Measurements from ENCODE around the gene CFAP20DC.

CFAP20DC gene

DNA sequence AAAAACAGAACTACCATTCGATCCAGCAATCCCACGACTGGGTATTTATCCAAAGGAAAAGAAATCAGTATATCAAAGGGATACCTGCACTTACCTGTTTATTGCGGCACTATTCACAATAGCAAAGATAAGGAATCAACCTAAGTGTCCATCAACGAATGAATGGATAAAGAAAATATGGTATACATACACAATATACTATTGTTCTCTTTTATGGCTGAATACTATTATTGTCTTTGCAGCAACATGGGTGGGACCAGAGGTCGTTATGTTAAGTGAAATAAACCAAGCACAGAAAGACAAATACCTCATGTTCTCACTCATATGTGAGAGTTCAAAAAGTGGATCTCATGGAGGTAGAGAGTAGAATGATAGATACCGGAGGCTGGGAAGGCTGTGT lies 264.9 kb downstream of the CFAP20DC start:
- Histone ChIP-seq H3K36me3 (ENCODE audit: control insufficient read depth, insufficient read depth, low read length) (no peaks in the 10 kb centered on the region), H3K4me1 (ENCODE audit: control insufficient read depth, insufficient read depth, low read length) (peaks cover 13% of the 10 kb centered on the region), H3K27me3 (ENCODE audit: control insufficient read depth, insufficient read depth, low read length) (no peaks in the 10 kb centered on the region), H3K27ac (ENCODE audit: low read depth, low read length) (no peak overlapping the region), H3K9me3 (ENCODE audit: control insufficient read depth, insufficient read depth, low read length) (peaks cover 3% of the 10 kb centered on the region; the same call in 1 of the 2 replicates), H3K9ac (ENCODE audit: low read depth, low read length) (no peak overlapping the region), H3K4me3 (ENCODE audit: low read depth, low read length) (no peak overlapping the region)

GRCh38 chr3:58784425-58784824 lies 265.4 kb downstream of the CFAP20DC start:
- H3K4me3 ChIP-seq (ENCODE audit: low read depth, low read length), result no peak overlapping the region
- no peak overlapping the region for H3K9ac ChIP-seq (ENCODE audit: low read depth, low read length)
- peaks cover 3% of the 10 kb centered on the region; the same call in 1 of the 2 replicates for H3K9me3 ChIP-seq (ENCODE audit: control insufficient read depth, insufficient read depth, low read length)
- H3K4me1 ChIP-seq (ENCODE audit: control insufficient read depth, insufficient read depth, low read length), result peaks cover 9% of the 10 kb centered on the region
- no peaks in the 10 kb centered on the region for H3K36me3 ChIP-seq (ENCODE audit: control insufficient read depth, insufficient read depth, low read length)
- H3K27me3 ChIP-seq (ENCODE audit: control insufficient read depth, insufficient read depth, low read length), result no peaks in the 10 kb centered on the region
- H3K27ac ChIP-seq (ENCODE audit: low read depth, low read length), result no peak overlapping the region

GRCh38 chr3:58783845-58784244 lies 266.0 kb downstream of the CFAP20DC start:
- Histone ChIP-seq H3K27ac (ENCODE audit: low read depth, low read length) (no peak overlapping the region), H3K4me1 (ENCODE audit: control insufficient read depth, insufficient read depth, low read length) (peaks cover 3% of the 10 kb centered on the region; the same call in 1 of the 2 replicates)

GRCh38 chr3:58779934-58780333 lies 269.9 kb downstream of the CFAP20DC start:
- Histone ChIP-seq H3K27me3 (ENCODE audit: control insufficient read depth, insufficient read depth, low read length) (no peaks in the 10 kb centered on the region), H3K4me1 (ENCODE audit: control insufficient read depth, insufficient read depth, low read length) (no peaks in the 10 kb centered on the region), H3K27ac (ENCODE audit: low read depth, low read length) (no peak overlapping the region), H3K4me3 (ENCODE audit: low read depth, low read length) (no peak overlapping the region), H3K36me3 (ENCODE audit: control insufficient read depth, insufficient read depth, low read length) (no peaks in the 10 kb centered on the region), H3K9me3 (ENCODE audit: control insufficient read depth, insufficient read depth, low read length) (peaks cover 3% of the 10 kb centered on the region; the same call in 1 of the 2 replicates), H3K9ac (ENCODE audit: low read depth, low read length) (no peak overlapping the region)

More at GRCh38 chr3:58783845-58784244, 266.0 kb downstream of the CFAP20DC start:
- no peak overlapping the region for H3K9ac ChIP-seq (ENCODE audit: low read depth, low read length)
- no peak overlapping the region for H3K4me3 ChIP-seq (ENCODE audit: low read depth, low read length)
- no peaks in the 10 kb centered on the region for H3K36me3 ChIP-seq (ENCODE audit: control insufficient read depth, insufficient read depth, low read length)
- peaks cover 3% of the 10 kb centered on the region; the same call in 1 of the 2 replicates for H3K9me3 ChIP-seq (ENCODE audit: control insufficient read depth, insufficient read depth, low read length)
- H3K27me3 ChIP-seq (ENCODE audit: control insufficient read depth, insufficient read depth, low read length), result no peaks in the 10 kb centered on the region

GRCh38 chr3:58776231-58776630 lies 273.6 kb downstream of the CFAP20DC start:
- Histone ChIP-seq H3K36me3 (ENCODE audit: control insufficient read depth, insufficient read depth, low read length) (no peaks in the 10 kb centered on the region), H3K27ac (ENCODE audit: low read depth, low read length) (no peak overlapping the region), H3K9me3 (ENCODE audit: control insufficient read depth, insufficient read depth, low read length) (peaks cover 3% of the 10 kb centered on the region; the same call in 1 of the 2 replicates), H3K9ac (ENCODE audit: low read depth, low read length) (no peak overlapping the region), H3K4me1 (ENCODE audit: control insufficient read depth, insufficient read depth, low read length) (no peaks in the 10 kb centered on the region), H3K4me3 (ENCODE audit: low read depth, low read length) (no peak overlapping the region), H3K27me3 (ENCODE audit: control insufficient read depth, insufficient read depth, low read length) (no peaks in the 10 kb centered on the region)

DNA sequence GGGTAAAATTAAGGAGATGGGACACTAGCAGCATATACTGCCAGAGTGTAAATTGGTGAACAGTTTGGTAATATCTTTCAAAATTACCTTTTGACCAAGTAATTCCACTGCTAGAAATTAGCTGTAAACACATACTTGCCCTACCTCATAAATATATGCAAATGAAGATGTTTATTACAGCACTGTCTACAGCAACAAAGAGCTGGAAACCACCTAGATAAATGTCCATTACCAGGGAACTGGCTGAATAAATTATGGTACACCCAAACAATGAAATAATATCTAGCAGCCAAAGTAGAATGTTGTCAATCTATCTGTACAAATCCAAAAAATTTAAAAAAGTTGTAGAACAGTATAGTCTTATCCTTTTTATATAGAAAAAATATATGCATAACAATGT lies 277.4 kb downstream of the CFAP20DC start:
- H3K4me1 ChIP-seq (ENCODE audit: control insufficient read depth, insufficient read depth, low read length), result no peaks in the 10 kb centered on the region
- H3K9ac ChIP-seq (ENCODE audit: low read depth, low read length), result no peak overlapping the region
- H3K4me3 ChIP-seq (ENCODE audit: low read depth, low read length), result no peak overlapping the region
- H3K27me3 ChIP-seq (ENCODE audit: control insufficient read depth, insufficient read depth, low read length), result no peaks in the 10 kb centered on the region
- H3K36me3 ChIP-seq (ENCODE audit: control insufficient read depth, insufficient read depth, low read length), result no peaks in the 10 kb centered on the region
- no peak overlapping the region for H3K27ac ChIP-seq (ENCODE audit: low read depth, low read length)
- H3K9me3 ChIP-seq (ENCODE audit: control insufficient read depth, insufficient read depth, low read length), result 0 out of 2 replicates have a peak, but pooled peaks cover 4% of the 10 kb centered on the region

DNA sequence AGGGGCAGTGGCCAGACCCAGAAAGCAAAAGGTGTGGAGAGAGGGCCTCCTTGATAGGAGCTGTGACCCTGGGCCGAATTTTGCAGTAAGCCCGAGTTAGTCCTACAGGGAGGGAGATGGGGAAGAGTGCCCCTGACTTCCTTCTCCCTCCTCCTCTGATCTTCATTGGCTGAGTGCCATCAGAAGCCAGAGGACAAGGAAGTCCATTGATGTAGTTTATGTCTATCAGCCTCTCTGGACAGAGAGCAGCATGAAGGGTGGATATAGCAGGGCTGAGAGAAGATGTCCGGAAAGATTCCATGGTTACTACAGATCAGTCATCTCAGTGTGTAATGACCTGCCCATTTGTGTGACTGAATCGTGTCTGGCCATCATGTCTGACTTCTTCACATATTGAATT lies 280.8 kb downstream of the CFAP20DC start:
- H3K36me3 ChIP-seq (ENCODE audit: control insufficient read depth, insufficient read depth, low read length), result no peaks in the 10 kb centered on the region
- H3K9ac ChIP-seq (ENCODE audit: low read depth, low read length), result no peak overlapping the region
- H3K9me3 ChIP-seq (ENCODE audit: control insufficient read depth, insufficient read depth, low read length), result peaks cover 17% of the 10 kb centered on the region
- no peaks in the 10 kb centered on the region for H3K4me1 ChIP-seq (ENCODE audit: control insufficient read depth, insufficient read depth, low read length)
- no peaks in the 10 kb centered on the region for H3K27me3 ChIP-seq (ENCODE audit: control insufficient read depth, insufficient read depth, low read length)
- H3K4me3 ChIP-seq (ENCODE audit: low read depth, low read length), result no peak overlapping the region
- no peak overlapping the region for H3K27ac ChIP-seq (ENCODE audit: low read depth, low read length)

DNA sequence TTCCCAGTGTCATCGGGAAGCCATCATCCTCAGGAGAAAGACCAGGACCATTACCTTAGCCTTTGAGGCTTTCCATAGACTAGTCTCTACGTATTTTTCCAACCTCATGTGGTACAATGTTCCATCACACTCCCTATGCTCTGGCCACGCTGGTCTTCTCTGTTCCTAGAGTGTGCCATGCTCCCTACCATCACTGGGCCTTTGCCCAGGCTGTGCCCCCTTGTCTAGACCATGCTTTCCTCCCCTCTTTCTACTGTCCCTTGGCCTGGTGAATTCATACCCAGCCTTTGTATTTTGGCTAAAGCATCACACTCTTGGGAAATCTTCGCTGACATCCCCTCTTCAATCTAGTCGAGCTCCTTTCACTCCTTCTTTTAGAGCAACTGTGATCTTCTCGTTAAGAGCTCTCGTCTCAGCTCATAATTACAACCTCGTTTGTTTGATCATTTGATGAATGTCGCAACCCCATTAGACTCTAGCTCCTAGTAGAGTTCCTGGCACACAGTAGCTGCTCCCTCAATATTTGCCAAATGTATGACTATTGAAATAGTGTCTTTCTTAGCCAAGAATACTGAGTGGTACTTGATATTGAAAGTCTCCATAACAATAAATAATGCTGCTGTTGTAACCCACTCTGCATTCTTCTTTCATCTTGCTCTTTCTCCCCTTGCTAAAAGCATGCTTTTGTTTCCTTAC lies 283.1 kb downstream of the CFAP20DC start:
- H3K9me3 ChIP-seq (ENCODE audit: control insufficient read depth, insufficient read depth, low read length), result peaks cover 21% of the 10 kb centered on the region
- H3K36me3 ChIP-seq (ENCODE audit: control insufficient read depth, insufficient read depth, low read length), result no peaks in the 10 kb centered on the region
- H3K4me3 ChIP-seq (ENCODE audit: low read depth, low read length), result no peak overlapping the region
- no peak overlapping the region for H3K9ac ChIP-seq (ENCODE audit: low read depth, low read length)
- H3K27me3 ChIP-seq (ENCODE audit: control insufficient read depth, insufficient read depth, low read length), result no peaks in the 10 kb centered on the region
- H3K27ac ChIP-seq (ENCODE audit: low read depth, low read length), result no peak overlapping the region
- H3K4me1 ChIP-seq (ENCODE audit: control insufficient read depth, insufficient read depth, low read length), result no peaks in the 10 kb centered on the region

GRCh38 chr3:58755150-58755549 lies 294.7 kb downstream of the CFAP20DC start:
- Histone ChIP-seq H3K4me3 (ENCODE audit: low read depth, low read length) (no peak overlapping the region), H3K4me1 (ENCODE audit: control insufficient read depth, insufficient read depth, low read length) (no peaks in the 10 kb centered on the region), H3K27ac (ENCODE audit: low read depth, low read length) (no peak overlapping the region), H3K9me3 (ENCODE audit: control insufficient read depth, insufficient read depth, low read length) (no peaks in the 10 kb centered on the region), H3K27me3 (ENCODE audit: control insufficient read depth, insufficient read depth, low read length) (no peaks in the 10 kb centered on the region), H3K36me3 (ENCODE audit: control insufficient read depth, insufficient read depth, low read length) (no peaks in the 10 kb centered on the region), H3K9ac (ENCODE audit: low read depth, low read length) (no peak overlapping the region)

GRCh38 chr3:58754074-58754473 lies 295.8 kb downstream of the CFAP20DC start:
- Histone ChIP-seq H3K27me3 (ENCODE audit: control insufficient read depth, insufficient read depth, low read length) (no peaks in the 10 kb centered on the region), H3K27ac (ENCODE audit: low read depth, low read length) (no peak overlapping the region), H3K4me3 (ENCODE audit: low read depth, low read length) (no peak overlapping the region), H3K9me3 (ENCODE audit: control insufficient read depth, insufficient read depth, low read length) (no peaks in the 10 kb centered on the region), H3K9ac (ENCODE audit: low read depth, low read length) (no peak overlapping the region), H3K36me3 (ENCODE audit: control insufficient read depth, insufficient read depth, low read length) (no peaks in the 10 kb centered on the region), H3K4me1 (ENCODE audit: control insufficient read depth, insufficient read depth, low read length) (no peaks in the 10 kb centered on the region)

DNA sequence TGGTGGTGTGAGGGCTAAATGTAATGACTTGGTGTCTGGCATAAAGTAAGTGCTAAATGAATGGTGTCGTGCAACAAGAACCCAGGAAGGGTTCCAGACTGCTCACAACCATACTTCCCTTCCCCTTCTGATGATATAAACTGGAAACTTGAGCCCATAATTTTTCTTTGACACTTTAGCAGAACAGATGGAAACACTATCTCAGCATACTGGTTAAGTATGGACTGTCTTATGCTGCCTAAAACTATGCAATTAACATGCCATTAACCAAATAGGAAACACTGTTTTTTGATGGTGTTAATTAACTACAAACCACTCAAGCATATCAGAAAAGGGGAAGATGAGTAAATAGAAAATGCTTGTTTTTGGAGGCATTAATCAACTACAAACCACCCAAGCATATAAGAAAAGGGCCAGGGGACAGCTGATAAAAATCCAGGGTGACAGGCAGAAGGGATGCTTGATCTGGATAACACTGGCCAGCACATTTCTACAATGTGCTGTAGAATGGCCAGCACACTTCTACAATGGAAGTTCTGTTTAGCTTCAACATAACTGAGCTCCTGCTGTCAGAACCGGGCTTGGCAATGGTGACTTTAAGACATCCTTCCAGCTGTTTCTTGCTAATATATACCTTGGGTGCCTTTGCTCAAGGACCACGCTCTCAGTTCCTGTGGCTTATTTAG lies 297.8 kb downstream of the CFAP20DC start:
- Histone ChIP-seq H3K4me1 (ENCODE audit: control insufficient read depth, insufficient read depth, low read length) (no peaks in the 10 kb centered on the region), H3K27ac (ENCODE audit: low read depth, low read length) (no peak overlapping the region), H3K9me3 (ENCODE audit: control insufficient read depth, insufficient read depth, low read length) (no peaks in the 10 kb centered on the region)

More for the DNA sequence above, 297.8 kb downstream of the CFAP20DC start:
- Histone ChIP-seq H3K27me3 (ENCODE audit: control insufficient read depth, insufficient read depth, low read length) (no peaks in the 10 kb centered on the region), H3K9ac (ENCODE audit: low read depth, low read length) (no peak overlapping the region; the same call in 1 of the 2 replicates), H3K36me3 (ENCODE audit: control insufficient read depth, insufficient read depth, low read length) (no peaks in the 10 kb centered on the region), H3K4me3 (ENCODE audit: low read depth, low read length) (no peak overlapping the region)
